OCI-LY7 (cell line): Measurements from ENCODE around the gene LRBA. TPM values are rescaled to one million over a fixed set of nuclear protein-coding genes. Genes with fewer than 3 reads are reported as not detected.

ENCODE experiments used
- BruUV-seq: library from RNA; stranded (reverse); fragments of 400-500 nt; replicated peaks from 2 replicates; lab custom pipeline; 2021; lab: Mats Ljungman, UMichigan
- CTCF ChIA-PET: fragments of 300-600 bp; sonication (Branson Sonifier 250); formaldehyde crosslinking; loops from one replicate; lab custom pipeline; 2022; ENCODE audit warnings: antibody characterized with exemption; ENCODE audit not compliant: unreplicated experiment; lab: Charles Lee
- POLR2A ChIA-PET: fragments of 300-600 bp; sonication (Branson Sonifier 250); formaldehyde crosslinking; loops from one replicate; lab custom pipeline; 2022; ENCODE audit warnings: antibody characterized with exemption; lab: Charles Lee
- DNase-seq: peaks from one replicate; pipeline ENCODE4 v3.0.0-alpha.2; 2015; ENCODE audit warnings: low spot score
- H2AFZ ChIP-seq: fragments of 200-600 bp; sonication (generic), shearing (Covaris generic); 2 replicates; pipeline ENCODE4 v1.6.1; 2014; ENCODE audit warnings: mild to moderate bottlenecking, antibody characterized with exemption, low read length, moderate library complexity
- H3K27ac ChIP-seq: fragments of 200-600 bp; sonication (generic); 2 replicates; pipeline ENCODE4 v1.5.1; 2014; ENCODE audit warnings: mixed run types, low read depth, mild to moderate bottlenecking, moderate library complexity, low read length, inconsistent platforms; ENCODE audit not compliant: poor library complexity, severe bottlenecking
- H3K36me3 ChIP-seq: fragments of 200-600 bp; sonication (generic); 2 replicates; pipeline ENCODE4 v1.6.1; 2014; ENCODE audit warnings: mild to moderate bottlenecking, antibody characterized with exemption, low read length, moderate library complexity, mixed read lengths; ENCODE audit not compliant: insufficient read depth
- H3K4me1 ChIP-seq: fragments of 200-600 bp; sonication (generic); 2 replicates; pipeline ENCODE4 v1.5.1; 2014; ENCODE audit warnings: mild to moderate bottlenecking, low read length; ENCODE audit not compliant: insufficient read depth, poor library complexity, severe bottlenecking
- H3K4me2 ChIP-seq: fragments of 200-600 bp; sonication (generic); 2 replicates; pipeline ENCODE4 v1.6.1; 2014; ENCODE audit warnings: mild to moderate bottlenecking, low read length
- H3K4me3 ChIP-seq: fragments of 200-600 bp; sonication (generic); 2 replicates; pipeline ENCODE4 v1.5.1; 2014; ENCODE audit warnings: mild to moderate bottlenecking, low read depth, low read length; ENCODE audit not compliant: poor library complexity, severe bottlenecking
- H3K79me2 ChIP-seq: fragments of 200-600 bp; sonication (generic); 2 replicates; pipeline ENCODE4 v1.6.1; 2016; ENCODE audit warnings: low read depth, mild to moderate bottlenecking, low read length, moderate library complexity, mixed read lengths; ENCODE audit not compliant: insufficient read depth
- H3K9me2 ChIP-seq: fragments of 200-600 bp; sonication (generic); 2 replicates; pipeline ENCODE4 v1.6.1; 2016; ENCODE audit warnings: mild to moderate bottlenecking, low read length, mixed read lengths; ENCODE audit not compliant: insufficient read depth
- H3K9me3 ChIP-seq: fragments of 200-600 bp; sonication (generic); 2 replicates; pipeline ENCODE4 v1.6.1; 2014; ENCODE audit warnings: mild to moderate bottlenecking, mixed run types, low read length, mixed read lengths
- H4K20me1 ChIP-seq: fragments of 200-600 bp; sonication (generic); 2 replicates; pipeline ENCODE4 v1.6.1; 2014; ENCODE audit warnings: mild to moderate bottlenecking, antibody characterized with exemption, low read length, moderate library complexity, mixed read lengths; ENCODE audit not compliant: insufficient read depth
- CTCF ChIP-seq: fragments of 200-600 bp; sonication (generic); conservative IDR thresholded peaks from 2 replicates; pipeline ENCODE4 v1.5.1; 2014; ENCODE audit warnings: mild to moderate bottlenecking, antibody characterized with exemption, low read length, moderate library complexity, mixed read lengths
- EZH2phosphoT487 ChIP-seq: fragments of 200-600 bp; sonication (generic); IDR thresholded peaks from 2 replicates; pipeline ENCODE4 v1.6.1; 2018; ENCODE audit warnings: low read depth, borderline replicate concordance, mild to moderate bottlenecking, mixed run types, antibody characterized with exemption, low read length, moderate library complexity, mixed read lengths
- intact Hi-C: fragments of 100-400 bp; cut with micrococcal nuclease; formaldehyde crosslinking; loops from one replicate; pipeline ENCODE4 v1.10.0; 2022; ENCODE audit not compliant: unreplicated experiment
- total RNA-seq, 2 experiments: library from RNA; depleted of rRNA in 1 of 2; stranded (reverse); fragments of >200 nt in 1 of 2; shearing (Covaris generic) in 1 of 2; gene quantifications; 2 replicates each; pipeline ENCODE4 v1.2.3, GENCODE V29; 2014 to 2022

Gene LRBA
- total RNA-seq, 2 experiments from 2014 or later: 60.4 to 66.7 TPM

GRCh38 chr4:150297861-150298474 lies 717.1 kb downstream of the LRBA start:
- no TSS peak for BruUV-seq
- POLR2A ChIA-PET: interaction anchor here (0.7 to 1.3 kb wide), 4 partner anchors 23 to 906 kb away, joined by 3 to 4 read pairs (median 3); no protein-coding TSS in a partner anchor
- Histone ChIP-seq H3K36me3 (no peaks in the 10 kb centered on the region), H3K9me2 (no peaks in the 10 kb centered on the region), H2AFZ (no peak overlapping the region), H3K27ac (no peak overlapping the region), H3K9me3 (no peaks in the 10 kb centered on the region), H3K4me3 (no peak overlapping the region), H3K4me2 (no peak overlapping the region), H3K4me1 (no peaks in the 10 kb centered on the region), H3K79me2 (no peaks in the 10 kb centered on the region), H4K20me1 (0 out of 2 replicates have a peak, but pooled peaks cover 4% of the 10 kb centered on the region)
- DNase-seq: peak; percentile 48
- CTCF ChIA-PET: interaction anchor here (0.5 kb wide), 1 partner anchor 569 kb away, joined by 3 read pairs; no protein-coding TSS in a partner anchor
- TF ChIP-seq EZH2phosphoT487 (no peak), CTCF (peak; percentile 90)
- intact Hi-C loops: loop anchor here (1.0 kb wide), 1 partner anchor 569 kb away; no protein-coding TSS in a partner anchor

DNA sequence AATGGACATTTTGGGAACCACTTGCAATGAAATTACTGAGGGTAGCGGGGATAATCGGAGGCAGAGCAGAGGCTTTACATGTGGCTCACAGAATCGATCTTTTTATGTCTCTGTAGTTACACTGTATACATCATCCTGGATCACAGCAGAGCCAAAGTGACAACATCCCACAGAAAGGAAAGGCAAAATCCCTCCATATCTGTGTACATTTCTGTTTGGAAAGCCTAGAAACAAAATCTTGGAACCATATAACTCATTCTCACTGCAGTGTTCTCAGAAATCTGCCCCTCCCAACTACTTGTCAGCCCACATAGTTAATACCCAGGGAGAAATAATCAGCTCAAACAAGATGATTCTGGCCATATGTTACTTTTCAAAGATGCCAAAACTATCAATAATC lies 725.2 kb downstream of the LRBA start:
- Histone ChIP-seq H2AFZ (no peak overlapping the region), H3K36me3 (no peaks in the 10 kb centered on the region), H4K20me1 (no peaks in the 10 kb centered on the region), H3K4me3 (no peak overlapping the region), H3K9me3 (no peaks in the 10 kb centered on the region), H3K79me2 (no peaks in the 10 kb centered on the region), H3K4me1 (no peaks in the 10 kb centered on the region), H3K27ac (no peak overlapping the region), H3K4me2 (no peak overlapping the region), H3K9me2 (no peaks in the 10 kb centered on the region)
- TF ChIP-seq EZH2phosphoT487: no peak
- no peak for TF ChIP-seq CTCF
- DNase-seq: no peak
- POLR2A ChIA-PET: no interaction called here
- intact Hi-C loops: no loop called here
- CTCF ChIA-PET: no interaction called here
- no TSS peak for BruUV-seq

DNA sequence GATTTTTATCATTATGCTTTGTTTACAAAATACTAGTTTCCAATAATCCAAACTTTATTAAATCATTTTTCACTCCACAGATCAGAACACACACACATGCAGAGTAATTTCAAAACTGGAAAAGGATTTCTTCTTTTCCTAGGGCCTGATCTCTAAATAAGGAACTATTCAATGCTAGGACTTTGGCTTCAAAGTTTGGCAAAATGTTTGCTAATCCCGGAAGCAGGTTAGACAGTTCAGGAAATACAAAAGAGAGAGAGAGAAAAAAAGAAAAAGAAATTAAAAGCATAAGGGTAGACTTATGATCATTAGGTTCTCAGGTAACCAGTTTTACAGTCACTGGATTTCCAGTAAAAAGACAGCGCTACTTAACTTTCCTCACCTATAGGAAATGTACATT lies 725.9 kb downstream of the LRBA start:
- POLR2A ChIA-PET: interaction anchor here (0.6 kb wide), 1 partner anchor 956 kb away, joined by 5 read pairs; no protein-coding TSS in a partner anchor
- intact Hi-C loops: no loop called here
- Histone ChIP-seq H3K27ac (no peak overlapping the region), H3K79me2 (no peaks in the 10 kb centered on the region), H3K4me2 (no peak overlapping the region), H3K36me3 (no peaks in the 10 kb centered on the region), H4K20me1 (no peaks in the 10 kb centered on the region), H3K4me1 (no peaks in the 10 kb centered on the region), H3K9me3 (no peaks in the 10 kb centered on the region), H2AFZ (no peak overlapping the region), H3K4me3 (no peak overlapping the region), H3K9me2 (no peaks in the 10 kb centered on the region)
- CTCF ChIA-PET: no interaction called here
- TF ChIP-seq CTCF (no peak), EZH2phosphoT487 (no peak)
- BruUV-seq: no TSS peak
- no peak for DNase-seq
